HG03159 (cell line): ENCODE data around the gene SFI1.
"Not testable (repeated sequence)": the region's sequence is repeated elsewhere in the genome, so short reads cannot be mapped to it uniquely, and the experiment has no call there.

Experiments
- ATAC-seq: cut with Tn5 transposase; IDR thresholded peaks from one replicate; pipeline ENCODE4 v1.9.1; 2021; ENCODE audit warnings: mild to moderate bottlenecking, moderate library complexity; ENCODE audit not compliant: unreplicated experiment

The SFI1 gene

DNA sequence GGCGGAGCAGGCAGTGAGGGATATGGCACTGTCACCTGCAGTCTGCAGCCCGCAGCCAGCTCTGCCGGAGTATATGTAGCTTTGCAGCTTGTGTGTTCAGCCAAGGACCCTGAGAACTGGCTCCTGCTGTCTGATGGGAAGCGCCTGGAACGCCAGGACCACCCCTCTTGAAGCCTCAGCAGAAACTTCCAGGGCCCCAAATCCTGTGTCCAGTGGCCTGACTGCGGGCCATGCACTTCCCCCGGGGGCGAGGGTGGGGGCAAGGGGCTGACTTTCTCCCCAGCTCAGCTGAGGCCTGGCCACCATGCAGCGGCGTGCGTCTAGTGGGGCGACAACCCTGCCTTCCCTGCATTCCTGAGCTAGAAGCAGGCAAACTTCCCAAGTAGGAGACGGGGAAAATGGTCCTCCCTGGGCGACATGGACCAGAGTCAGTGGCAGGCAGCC is 133.4 kb downstream of the SFI1 start:
- ATAC-seq, result no peak

DNA sequence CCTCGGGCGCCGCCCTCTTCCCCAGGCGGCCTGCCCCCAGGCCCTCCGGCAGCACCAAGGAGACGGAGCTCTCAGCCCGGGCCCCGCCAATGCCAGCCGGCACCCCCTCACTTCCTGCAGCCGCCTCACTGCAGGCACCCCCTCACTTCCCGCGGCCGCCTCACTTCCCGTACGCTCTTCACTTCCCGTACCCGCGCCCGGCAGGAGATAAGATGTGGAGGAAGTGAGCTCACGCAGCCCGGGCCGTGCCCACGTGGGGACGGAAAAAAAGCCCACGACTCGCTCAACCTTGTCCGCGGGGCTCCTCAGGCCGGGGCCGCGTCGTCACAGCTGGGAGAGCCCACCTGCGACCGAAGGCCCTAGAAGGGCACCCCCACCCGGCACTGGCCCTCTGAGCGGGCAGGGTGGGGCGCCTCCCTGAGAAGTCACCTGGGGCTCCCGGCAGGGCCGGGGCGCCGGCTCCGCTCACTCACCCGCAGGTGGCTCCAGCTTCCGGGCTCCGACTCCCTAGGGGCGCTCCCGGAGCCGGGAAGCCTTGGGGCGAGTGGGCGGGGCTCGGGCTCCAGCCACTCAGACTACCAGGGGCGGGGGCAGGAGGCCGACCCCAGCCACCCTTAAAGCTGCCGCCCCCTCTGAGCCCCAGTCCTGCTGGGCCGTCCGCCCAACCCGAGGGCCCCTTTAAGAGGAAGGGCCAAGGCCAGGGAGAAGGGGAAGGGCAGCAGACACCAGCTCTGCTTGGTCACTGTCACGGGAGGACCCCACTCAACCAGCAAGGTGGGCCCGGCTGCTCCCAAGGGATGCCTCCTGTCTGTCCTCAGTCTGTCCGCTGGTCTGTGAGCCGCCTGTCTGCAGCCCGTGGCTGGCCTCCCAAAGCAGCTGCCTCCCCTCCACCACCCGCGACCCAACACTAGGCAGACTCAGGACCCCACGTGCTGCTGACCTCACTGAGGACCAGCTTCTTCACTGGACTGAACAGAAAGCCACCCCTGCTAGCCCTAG is 134.3 kb downstream of the SFI1 start:
- ATAC-seq, result peak; percentile 49

DNA sequence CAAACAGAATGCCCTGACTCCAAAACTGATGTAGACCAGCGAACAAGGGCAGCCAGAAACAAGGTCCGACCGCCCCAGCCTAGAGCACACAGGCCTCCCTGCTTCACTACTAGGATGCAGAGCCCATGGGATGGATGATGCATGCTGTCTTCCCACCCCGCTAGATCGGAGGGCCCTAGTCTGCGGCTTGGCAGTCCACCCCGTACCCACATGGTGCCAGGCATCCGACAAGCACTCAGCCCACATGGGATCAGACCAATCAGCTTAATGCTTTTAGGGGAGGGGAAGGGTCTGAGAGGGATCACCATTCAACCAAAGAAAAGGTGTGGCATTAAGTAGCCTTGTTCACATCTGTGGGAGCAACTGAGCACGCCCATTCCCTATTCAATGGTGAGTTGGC is 135.1 kb downstream of the SFI1 start:
- ATAC-seq, result no peak

DNA sequence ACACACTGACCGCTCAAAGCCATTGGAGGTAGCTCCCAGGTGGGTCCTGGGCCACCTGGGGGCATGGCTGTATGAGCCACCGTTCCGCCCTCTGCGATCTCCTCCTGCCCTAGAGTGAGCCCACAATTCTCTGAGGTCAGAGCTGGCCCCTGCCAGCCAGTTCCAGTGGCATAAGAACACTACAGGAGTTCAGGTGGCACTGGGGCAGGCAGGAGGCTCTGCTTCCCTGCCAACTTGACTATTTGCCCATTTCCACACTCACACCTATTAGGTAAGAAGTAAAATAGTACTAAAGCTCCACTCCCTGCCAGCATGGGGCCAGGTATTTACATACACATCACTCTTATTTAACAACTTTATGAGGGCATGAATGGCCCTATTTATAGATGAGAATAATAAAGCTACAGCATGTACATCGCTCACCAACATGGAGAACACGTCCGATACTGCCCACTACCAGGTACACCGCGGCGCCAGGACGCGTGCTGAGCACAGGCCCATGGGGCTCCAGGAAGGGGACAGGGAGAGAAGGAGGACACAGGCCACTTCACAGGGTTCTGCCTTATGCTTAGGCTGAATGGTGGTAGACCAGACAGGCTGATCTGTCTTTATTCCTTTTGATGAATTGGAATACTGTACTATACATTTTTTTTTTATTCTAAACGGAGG is 139.4 kb downstream of the SFI1 start:
- no peak for ATAC-seq

DNA sequence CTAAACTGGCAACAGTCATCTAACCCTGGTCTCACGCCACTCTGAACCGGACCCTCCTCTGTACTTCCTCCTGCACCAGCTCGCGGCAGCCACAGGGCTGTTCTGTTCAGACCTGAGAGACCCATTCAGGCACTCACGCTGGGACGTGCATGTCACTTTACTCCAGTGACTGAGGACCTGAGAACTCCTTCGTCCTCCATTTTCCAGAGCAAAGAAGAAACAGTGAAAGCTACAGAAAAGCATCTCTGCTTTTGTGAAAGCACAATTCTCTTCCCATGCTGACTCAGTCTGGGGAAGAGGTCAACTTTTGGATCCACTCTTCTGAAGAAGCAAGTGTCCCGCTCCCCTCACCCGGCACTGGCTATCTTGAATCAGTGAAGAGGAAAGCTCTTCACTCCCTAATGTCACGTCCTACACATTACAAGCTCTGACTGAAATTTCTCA is 141.1 kb downstream of the SFI1 start:
- no peak for ATAC-seq

DNA sequence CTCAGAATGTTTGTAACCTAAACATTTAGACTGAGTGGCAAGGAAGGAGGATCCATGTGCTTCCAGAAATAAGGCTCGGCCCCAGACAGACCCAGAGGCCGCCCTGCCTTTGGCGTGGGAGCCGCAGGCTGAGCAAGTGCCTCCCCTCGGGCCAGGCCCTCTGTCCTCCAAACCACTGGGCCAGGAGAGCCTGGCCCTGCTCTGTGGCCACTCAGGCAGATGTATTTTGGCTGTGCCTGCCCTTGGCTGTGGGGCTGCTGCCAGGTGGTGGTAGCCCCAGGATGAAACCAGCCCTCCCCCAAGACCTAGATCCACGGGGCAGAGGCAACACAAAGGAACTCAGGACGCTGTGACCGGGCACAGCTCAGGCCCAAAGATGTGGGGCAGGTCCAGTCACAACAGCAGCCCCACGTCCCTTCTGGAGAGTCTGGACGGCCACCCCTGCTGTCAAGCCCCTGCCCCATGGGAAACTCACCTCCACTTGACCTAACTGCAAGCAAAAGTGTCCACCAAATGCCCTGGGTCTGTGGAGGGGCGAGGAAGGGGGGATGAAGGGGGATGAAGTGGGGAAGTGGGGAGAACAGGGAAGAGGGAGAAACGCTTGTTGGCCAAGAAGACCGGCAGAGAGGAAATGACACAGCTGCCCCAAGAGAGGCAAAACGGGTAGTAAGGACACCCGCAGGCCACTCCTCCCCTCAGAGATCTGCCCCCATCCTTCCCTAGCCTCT is 141.7 kb downstream of the SFI1 start:
- ATAC-seq, result no peak

DNA sequence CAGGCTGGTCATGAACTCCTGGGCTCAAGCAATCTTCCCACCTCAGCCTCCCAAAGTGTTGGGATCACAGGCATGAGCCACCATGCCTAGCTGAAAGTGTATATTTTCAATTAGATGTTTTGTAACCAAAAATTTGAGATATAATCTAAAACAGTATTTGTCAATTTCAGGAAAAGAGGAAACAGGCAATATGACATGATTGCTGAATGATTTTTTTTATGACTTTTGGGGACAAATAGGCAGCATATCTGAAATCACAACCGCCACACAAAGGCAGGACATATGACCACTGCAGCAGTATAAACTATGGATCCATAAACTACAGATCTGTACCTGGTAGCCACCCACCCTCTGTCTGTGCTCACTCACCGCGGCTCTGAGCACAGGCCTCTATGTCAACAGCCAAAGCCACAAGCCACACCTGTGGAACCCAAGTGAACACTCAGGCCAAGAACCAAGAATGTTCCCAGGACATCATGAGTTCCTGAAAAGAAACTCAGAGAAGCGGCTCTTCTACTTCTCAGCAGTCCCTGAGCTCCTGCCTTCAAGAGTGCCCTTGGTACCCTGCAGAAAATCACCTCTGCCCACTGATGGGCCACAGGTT is 143.2 kb downstream of the SFI1 start:
- no peak for ATAC-seq

DNA sequence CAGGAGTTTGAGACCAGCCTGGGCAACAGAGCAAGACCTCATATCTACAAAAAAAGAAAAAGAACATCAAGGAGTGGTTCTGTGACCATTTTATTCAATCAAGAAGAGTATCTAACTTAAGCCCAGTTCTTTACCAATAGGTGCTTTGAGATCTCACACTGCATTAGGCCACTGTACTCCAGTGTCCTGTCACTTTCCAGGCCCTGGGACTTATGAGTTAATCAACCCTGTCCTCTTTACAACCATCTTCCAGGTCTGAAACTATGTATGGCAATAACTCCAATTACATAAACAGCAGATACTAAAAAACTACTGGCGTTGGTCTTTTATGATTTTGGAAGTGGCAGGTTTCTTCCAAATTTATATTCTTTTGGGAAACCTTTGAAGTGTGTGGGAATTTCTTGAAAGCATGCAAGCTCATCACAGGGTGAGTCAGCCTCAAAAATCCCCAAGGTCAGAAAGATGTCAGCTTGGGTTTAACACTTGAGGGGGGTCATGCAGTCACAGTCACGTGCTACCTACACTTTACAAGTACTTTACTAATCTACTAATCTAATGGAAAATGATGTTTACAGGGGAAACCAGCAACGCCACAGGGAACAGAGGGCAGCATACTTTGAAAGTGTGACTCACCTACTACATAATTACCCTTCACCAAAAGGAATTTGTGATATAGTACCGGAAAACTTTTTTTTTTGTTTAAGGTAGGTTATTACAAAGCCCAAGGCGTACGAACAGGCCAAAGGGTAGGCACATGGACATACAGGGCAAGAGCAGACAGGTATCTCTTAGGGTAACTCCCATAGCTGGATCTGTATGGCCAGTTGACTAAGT is 150.1 kb downstream of the SFI1 start:
- ATAC-seq, result no peak

DNA sequence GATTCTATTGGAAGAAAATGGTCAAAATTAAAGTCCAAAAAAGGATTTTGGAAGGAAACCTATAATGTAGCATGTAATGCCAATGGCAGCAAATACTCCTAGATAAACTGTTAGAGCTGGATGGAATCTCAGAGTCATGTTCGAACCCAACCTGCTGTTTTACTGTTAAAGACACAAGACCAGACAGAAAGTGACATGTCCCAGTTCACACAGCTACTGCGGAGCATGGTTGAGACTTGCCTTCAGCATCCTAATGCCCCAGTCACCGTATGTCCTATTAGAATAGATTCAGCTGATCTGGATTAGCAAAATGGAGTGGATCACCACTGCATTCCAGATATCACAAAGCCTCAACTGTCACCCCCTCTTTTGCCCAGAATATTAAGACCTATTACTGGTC is 150.7 kb downstream of the SFI1 start:
- no peak for ATAC-seq

DNA sequence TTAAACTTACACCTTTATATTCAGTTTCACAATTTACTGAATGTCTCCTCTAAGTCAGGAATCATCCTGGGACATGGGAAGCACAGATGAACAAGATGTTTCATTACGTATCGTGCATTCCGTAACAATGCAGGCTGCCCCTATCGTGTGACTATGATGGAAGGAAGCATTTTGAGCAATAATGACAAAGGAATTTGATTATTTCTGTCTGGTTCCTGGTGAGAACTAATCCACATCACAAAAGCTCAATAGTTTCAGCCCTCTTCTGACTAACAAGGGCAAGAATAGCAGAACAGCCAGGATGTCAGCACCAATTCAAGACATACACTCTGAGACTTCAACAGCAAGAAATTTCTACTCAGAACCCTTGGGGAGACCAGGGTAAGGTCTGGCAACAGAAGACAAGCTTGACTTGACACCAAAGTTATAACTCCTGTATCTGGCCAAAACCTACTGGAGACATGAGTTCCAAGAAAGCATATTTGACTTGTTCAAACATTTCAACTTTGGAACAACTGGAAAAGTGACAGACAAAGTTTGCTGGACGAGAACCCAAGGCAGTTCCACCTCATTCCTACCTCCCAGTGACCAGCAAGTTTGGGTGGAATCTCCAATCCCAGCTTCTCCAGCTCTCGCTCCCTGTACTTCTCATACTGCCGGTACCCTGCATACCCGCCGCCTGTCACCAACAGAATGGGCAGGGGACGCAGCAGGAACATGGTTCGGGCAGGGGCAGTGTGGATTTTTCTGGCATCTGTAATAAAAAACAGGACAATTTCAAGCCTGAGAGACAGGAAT is 151.4 kb downstream of the SFI1 start:
- ATAC-seq, result no peak

DNA sequence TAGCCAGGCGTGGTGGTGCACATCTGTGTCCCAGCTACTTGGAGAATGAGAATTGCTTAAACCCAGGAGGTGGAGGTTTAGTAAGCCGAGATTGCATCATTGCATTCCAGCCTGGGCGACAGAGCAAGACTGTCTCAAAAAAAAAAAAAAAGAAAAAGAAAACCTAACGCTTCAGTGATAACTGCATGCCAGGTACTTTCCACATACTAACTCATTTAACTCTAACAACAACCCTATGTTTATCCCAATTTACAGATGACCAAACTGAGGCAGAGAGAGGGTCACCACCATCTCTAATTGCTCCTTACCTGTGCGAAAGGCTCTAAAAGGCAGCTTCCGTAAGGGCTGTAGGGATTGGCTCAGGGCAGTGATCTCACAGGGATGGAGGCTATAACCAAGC is 154.1 kb downstream of the SFI1 start:
- no peak for ATAC-seq

DNA sequence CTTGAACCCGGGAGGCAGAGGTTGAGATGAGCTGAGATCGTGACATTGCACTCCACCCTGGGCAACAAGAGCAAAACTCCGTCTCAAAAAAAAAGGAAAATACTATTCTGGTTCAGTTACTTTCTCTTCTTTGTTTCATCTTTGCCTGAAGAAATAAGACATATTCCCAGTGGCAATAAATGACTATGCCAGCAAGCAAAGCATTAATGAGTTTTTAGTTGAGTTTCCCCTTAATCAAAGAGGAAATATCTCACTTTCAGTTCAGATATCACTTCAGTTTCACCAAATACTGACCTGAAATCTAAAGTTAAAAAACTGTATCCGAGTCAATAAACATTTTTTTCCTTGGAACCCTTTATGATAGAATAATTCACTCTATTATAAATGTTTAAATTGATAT is 155.3 kb downstream of the SFI1 start:
- ATAC-seq, result no peak

DNA sequence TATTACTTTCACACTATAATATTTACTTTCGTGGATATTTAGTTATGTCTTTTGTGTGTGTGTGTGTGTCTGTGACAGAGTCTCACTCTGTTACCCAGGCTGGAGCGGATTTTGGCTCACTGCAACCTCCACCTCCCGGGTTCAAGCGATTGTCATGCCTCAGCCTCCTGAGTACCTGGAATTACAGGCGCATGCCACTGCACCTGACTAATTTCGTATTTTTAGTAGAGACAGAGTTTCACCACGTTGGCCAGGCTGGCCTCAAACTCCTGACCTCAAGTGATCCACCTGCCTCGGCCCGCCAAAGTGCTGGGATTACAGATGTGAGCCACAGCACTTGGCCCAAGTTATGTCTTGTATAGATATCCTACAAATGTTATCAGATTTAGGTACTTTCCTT is 155.8 kb downstream of the SFI1 start:
- no peak for ATAC-seq

DNA sequence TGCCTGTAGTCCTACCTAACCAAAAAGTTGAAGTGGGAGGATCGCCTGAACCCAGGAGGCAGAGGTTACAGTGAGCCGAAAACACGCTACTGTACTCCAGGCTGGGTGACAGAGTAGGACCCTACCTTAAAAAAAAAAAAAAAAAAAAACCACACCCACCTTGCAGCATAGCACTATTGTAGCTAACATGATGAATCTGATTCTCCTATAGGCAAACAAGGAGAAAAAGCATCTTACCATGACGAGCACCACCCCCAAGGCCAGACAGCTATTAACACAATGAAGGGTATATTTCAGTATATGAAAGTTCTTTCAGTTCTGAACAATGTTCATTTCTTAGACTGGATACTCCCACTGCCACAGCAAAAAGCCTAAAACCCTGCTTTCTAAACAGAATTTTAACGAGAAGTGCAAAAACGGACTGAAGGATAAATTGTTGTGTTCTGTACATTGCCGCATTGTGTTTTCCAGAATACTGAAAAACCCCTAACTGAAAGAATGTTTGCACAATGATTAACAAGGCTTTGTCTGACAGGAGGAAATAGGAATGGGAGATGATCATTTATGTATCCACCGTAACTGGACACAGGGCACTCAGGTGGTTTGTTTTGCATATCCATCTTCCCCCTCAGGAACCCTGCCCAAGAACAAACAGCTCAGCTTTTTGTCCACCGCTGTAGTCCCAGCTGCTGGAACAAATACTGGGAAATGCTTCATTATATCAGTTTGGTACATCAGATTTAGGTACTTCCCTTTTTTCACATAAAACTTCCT is 156.8 kb downstream of the SFI1 start:
- ATAC-seq, result no peak

DNA sequence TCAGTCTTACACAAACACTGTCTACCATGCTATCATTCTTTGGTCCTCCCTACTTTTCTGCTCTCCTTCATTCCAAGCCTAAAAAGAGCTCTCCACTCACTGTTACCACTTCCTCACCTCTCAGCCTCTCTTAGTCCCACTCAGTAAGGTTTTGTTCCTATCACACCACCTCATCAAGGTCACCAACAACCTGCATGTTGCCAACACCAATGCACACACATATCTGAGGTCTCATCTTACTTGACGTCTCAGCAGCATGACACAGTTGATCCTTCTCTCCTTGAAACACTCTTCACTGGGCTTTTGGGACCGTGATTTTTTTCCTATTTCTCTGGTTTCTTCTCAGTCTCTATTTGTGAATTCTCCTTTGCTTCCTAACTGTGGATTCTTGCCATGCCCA is 157.6 kb downstream of the SFI1 start:
- no peak for ATAC-seq

DNA sequence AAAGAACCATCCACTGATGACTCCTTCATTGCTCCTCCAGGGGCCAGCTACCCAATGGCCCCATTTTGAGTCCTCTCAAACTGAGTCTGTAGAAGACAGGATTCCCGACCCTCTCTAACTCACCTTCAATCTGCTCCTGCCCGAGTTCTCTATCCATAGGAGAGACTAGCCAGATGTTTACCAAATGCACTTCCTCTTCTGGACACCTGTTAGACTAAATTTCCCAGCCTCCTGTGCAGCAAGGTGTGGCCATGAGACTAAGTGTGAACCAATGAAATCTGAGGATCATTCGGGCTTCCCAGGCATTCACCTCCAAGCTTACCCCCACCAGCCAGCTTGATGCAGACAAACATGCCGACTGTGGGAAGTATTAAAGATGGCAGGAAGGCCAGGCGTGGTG is 158.1 kb downstream of the SFI1 start:
- no peak for ATAC-seq

DNA sequence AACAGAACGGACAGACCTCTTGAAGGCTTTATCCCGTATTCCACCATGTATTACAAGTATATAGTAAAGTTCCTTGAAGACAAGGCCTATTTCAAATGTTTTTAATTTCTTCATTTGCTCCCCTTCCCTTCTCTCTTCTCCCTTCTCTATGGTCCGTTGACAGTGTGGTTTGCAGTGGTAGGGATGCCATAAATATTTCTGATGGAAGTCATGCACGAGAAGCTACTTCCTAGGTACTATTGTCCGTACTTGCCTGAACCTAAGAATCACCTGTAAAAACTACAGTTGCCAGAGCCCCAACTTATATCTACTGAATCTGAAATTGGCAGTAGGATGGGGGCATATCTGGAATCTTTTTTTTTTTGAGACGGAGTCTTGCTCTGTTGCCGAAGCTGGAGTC is 162.9 kb downstream of the SFI1 start:
- no peak for ATAC-seq

DNA sequence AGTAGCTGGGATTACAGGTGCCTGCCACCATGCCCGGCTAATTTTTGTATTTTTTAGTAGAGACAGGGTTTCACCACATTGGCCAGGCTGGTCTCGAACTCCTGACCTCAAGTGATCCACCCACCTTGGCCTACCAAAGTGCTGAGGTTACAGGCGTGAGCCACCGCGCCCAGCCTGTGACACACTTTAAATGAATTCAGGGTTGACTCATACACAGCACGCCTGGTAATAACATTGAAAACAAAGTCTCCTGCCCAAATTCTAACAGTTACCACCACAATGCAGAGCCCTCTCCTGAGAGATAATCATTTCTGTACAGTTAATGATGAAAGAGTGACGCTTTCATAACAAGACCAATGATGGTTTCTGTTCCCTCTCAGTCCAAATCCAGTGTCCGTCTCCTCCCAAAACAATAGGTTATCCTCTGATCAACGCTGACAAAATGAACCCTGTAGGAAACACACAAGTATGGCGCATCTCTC is 164.6 kb downstream of the SFI1 start:
- ATAC-seq, result not testable (repeated sequence)
